HepG2 (cell line): ENCODE data around the gene ABO. TPM values are rescaled to one million over a fixed set of nuclear protein-coding genes. Genes with fewer than 3 reads are reported as not detected.

ENCODE experiments used
- ATAC-seq: fragments of 200-7000 bp; cut with Tn5 transposase; 3 replicates; pipeline ENCODE4 v1.9.1; 2020; ENCODE audit warnings: mild to moderate bottlenecking, moderate library complexity
- BruUV-seq: library from RNA; stranded (reverse); fragments of 400-500 nt; replicated peaks from 2 replicates; lab custom pipeline; 2021; lab: Mats Ljungman, UMichigan
- CTCF ChIA-PET: fragments of 300-600 bp; formaldehyde crosslinking; extraction: SDS; loops from one replicate; lab custom pipeline; 2021; ENCODE audit warnings: low total read pairs, inconsistent platforms, low intra/inter-chr PET ratio; lab: Yijun Ruan, JAX
- POLR2A ChIA-PET: fragments of 350-600 bp; sonication (Branson Sonifier 250); formaldehyde crosslinking; loops from one replicate; lab custom pipeline; 2020; ENCODE audit warnings: antibody characterized with exemption, inconsistent platforms; lab: Yijun Ruan, JAX
- DNase-seq: peaks from one replicate; pipeline ENCODE4 v3.0.0-alpha.2; 2015; ENCODE audit warnings: low spot score
- FAIRE-seq: peaks from 3 replicates; lab custom pipeline; 2011; peaks lifted over from hg19 to GRCh38; lab: Jason Lieb, UNC
- H2AFZ ChIP-seq: one replicate; pipeline ENCODE4 v1.6.1; 2011; ENCODE audit warnings: low read length, inconsistent platforms
- H3K27ac ChIP-seq: fragments of 300-600 bp; 3 replicates; pipeline ENCODE4 v1.8.0; 2011; ENCODE audit warnings: mixed run types, mild to moderate bottlenecking, mixed read lengths, low read length, inconsistent platforms; ENCODE audit not compliant: insufficient read depth; ENCODE audit errors: extremely low read length
- H3K27me3 ChIP-seq, 2 experiments: fragments of 200-600 bp in 1 of 2; 2 replicates in 1 of 2; 3 replicates in 1 of 2; pipeline versions ENCODE4 v1.6.0 to v1.8.0; 2011; ENCODE audit warnings: low read length in 2 of 2, mild to moderate bottlenecking in 2 of 2, moderate library complexity in 2 of 2, inconsistent platforms in 1 of 2; ENCODE audit not compliant: insufficient read depth in 2 of 2, control insufficient read depth in 1 of 2
- H3K36me3 ChIP-seq, 2 experiments: fragments of 200-600 bp in 1 of 2; replicated peaks in 1 of 2; 2 replicates in 1 of 2; 3 replicates in 1 of 2; pipeline versions ENCODE4 v1.5.1 to v1.8.0; 2011; ENCODE audit warnings: low read length in 2 of 2, inconsistent platforms in 1 of 2; ENCODE audit not compliant: insufficient read depth in 2 of 2, control insufficient read depth in 1 of 2
- H3K4me1 ChIP-seq: 2 replicates; pipeline ENCODE4 v1.5.1; 2012; ENCODE audit warnings: low read length, inconsistent platforms; ENCODE audit not compliant: insufficient read depth
- H3K4me2 ChIP-seq: 2 replicates; pipeline ENCODE4 v1.6.0; 2011; ENCODE audit warnings: low read depth, low read length, inconsistent platforms
- H3K4me3 ChIP-seq, 3 experiments: fragments of 200-600 bp in 1 of 3; sonication (generic), shearing (Covaris generic) in 1 of 3; replicated peaks in 1 of 3; 2 replicates each; pipeline ENCODE4 v1.5.1; 2011 to 2016; ENCODE audit warnings: low read length in 3 of 3, inconsistent platforms in 2 of 3, low read depth in 2 of 3, mild to moderate bottlenecking in 2 of 3, control low read depth in 1 of 3, mixed read lengths in 1 of 3; ENCODE audit not compliant: insufficient read depth in 1 of 3
- H3K79me2 ChIP-seq: one replicate; pipeline ENCODE4 v1.6.1; 2011; ENCODE audit warnings: low read length, inconsistent platforms; ENCODE audit not compliant: insufficient read depth
- H3K9ac ChIP-seq: 2 replicates; pipeline ENCODE4 v1.6.0; 2011; ENCODE audit warnings: mild to moderate bottlenecking, low read depth, low read length, inconsistent platforms; ENCODE audit not compliant: insufficient read depth
- H3K9me3 ChIP-seq: 2 replicates; pipeline ENCODE4 v1.5.1; 2012; ENCODE audit warnings: mild to moderate bottlenecking, low read length
- H4K20me1 ChIP-seq: 2 replicates; pipeline ENCODE4 v1.6.0; 2011; ENCODE audit warnings: inconsistent platforms, mild to moderate bottlenecking, low read length, moderate library complexity; ENCODE audit not compliant: insufficient read depth
- CBX1 ChIP-seq: IDR thresholded peaks from one replicate; pipeline ENCODE4 v1.6.1; 2016; ENCODE audit warnings: antibody characterized with exemption, low read depth
- FOXK2 ChIP-seq: fragments of 450-650 bp; IDR thresholded peaks from 2 replicates; pipeline ENCODE4 v1.6.1; 2016
- HNRNPK ChIP-seq: fragments of 200-400 bp; formaldehyde crosslinking; IDR thresholded peaks from 2 replicates; pipeline ENCODE4 v1.6.1; 2018; ENCODE audit warnings: low read length, low read depth, moderate library complexity, mild to moderate bottlenecking; ENCODE audit not compliant: poor library complexity, severe bottlenecking
- IKZF1 ChIP-seq: fragments of 450-650 bp; IDR thresholded peaks from 2 replicates; pipeline ENCODE4 v1.7.1; 2016
- PITX1 ChIP-seq: sonication (generic); formaldehyde crosslinking; IDR thresholded peaks from 2 replicates; pipeline ENCODE4 v1.5.1; 2020; ENCODE audit warnings: mild to moderate bottlenecking, missing genetic modification reagents
- SETDB1 ChIP-seq: sonication (generic); formaldehyde crosslinking; IDR thresholded peaks from 2 replicates; pipeline ENCODE4 v1.5.1; 2020; ENCODE audit warnings: missing genetic modification reagents, mild to moderate bottlenecking, borderline replicate concordance
- ZKSCAN8 ChIP-seq: IDR thresholded peaks from 2 replicates; pipeline ENCODE4 v1.6.1; 2016; ENCODE audit warnings: borderline replicate concordance, missing genetic modification reagents, missing compliant biosample characterization
- ZNF609 ChIP-seq: sonication (generic); formaldehyde crosslinking; IDR thresholded peaks from 2 replicates; pipeline ENCODE4 v1.4.0; 2020; ENCODE audit warnings: mild to moderate bottlenecking, missing genetic modification reagents, borderline replicate concordance
- ZNF841 ChIP-seq: sonication (generic); formaldehyde crosslinking; IDR thresholded peaks from 2 replicates; pipeline ENCODE4 v1.8.1; 2023; ENCODE audit warnings: missing genetic modification reagents, borderline replicate concordance
- ZNF878 ChIP-seq: sonication (generic); formaldehyde crosslinking; IDR thresholded peaks from 2 replicates; pipeline ENCODE4 v1.8.1; 2023; ENCODE audit warnings: mild to moderate bottlenecking, missing genetic modification reagents, moderate library complexity
- WGBS: methylation state at CpG from one replicate; pipeline ENCODE4 v1.1.6; 2017; ENCODE audit warnings: low lambda C conversion rate; 5-methylcytosine and 5-hydroxymethylcytosine counted together
- in situ Hi-C: cut with HindIII; loops from 2 replicates; pipeline ENCODE4 v1.10.0; 2017; ENCODE audit warnings: low pct_unique_long_range_greater_than_20kb; ENCODE audit not compliant: extremely low pct_ligation_motif_present
- intact Hi-C: fragments of 100-400 bp; cut with micrococcal nuclease; formaldehyde crosslinking; loops from one replicate; pipeline ENCODE4 v1.10.0; 2022; ENCODE audit not compliant: unreplicated experiment
- polyA plus RNA-seq, 8 experiments: library from polyadenylated mRNA; depleted of rRNA in 3 of 8; stranded (reverse) in 7 of 8; unstranded in 1 of 8; fragments of >200 nt; fragmentation: Illumina TruSeq in 4 of 8; extraction: Trizol in 4 of 8; gene quantifications; 2 replicates each; pipeline versions ENCODE4 v1.2.1 to v1.2.3, GENCODE V29; 2011 to 2016; ENCODE audit warnings: low read depth in 4 of 8, missing spikeins in 1 of 8, mixed read lengths in 1 of 8; ENCODE audit not compliant: insufficient read depth in 1 of 8
- total RNA-seq, 5 experiments: library from RNA; depleted of rRNA; stranded (reverse); fragments of >200 nt; fragmentation: Illumina TruSeq; extraction: Trizol; gene quantifications; 2 replicates each; pipeline ENCODE4 v1.2.3, GENCODE V29; 2016; ENCODE audit warnings: low read depth in 1 of 5
- TF ChIP-seq, protein P1 (sequence below): sonication (generic); formaldehyde crosslinking; IDR thresholded peaks from 2 replicates; pipeline ENCODE4 v1.5.1; 2020; ENCODE audit warnings: missing genetic modification reagents, mild to moderate bottlenecking, borderline replicate concordance

ABO gene
- total and polyA plus RNA-seq, 2 of the 13 experiments (the other 11 are each of a cell fraction or from before 2014, with no cell fraction given), result not detected

DNA sequence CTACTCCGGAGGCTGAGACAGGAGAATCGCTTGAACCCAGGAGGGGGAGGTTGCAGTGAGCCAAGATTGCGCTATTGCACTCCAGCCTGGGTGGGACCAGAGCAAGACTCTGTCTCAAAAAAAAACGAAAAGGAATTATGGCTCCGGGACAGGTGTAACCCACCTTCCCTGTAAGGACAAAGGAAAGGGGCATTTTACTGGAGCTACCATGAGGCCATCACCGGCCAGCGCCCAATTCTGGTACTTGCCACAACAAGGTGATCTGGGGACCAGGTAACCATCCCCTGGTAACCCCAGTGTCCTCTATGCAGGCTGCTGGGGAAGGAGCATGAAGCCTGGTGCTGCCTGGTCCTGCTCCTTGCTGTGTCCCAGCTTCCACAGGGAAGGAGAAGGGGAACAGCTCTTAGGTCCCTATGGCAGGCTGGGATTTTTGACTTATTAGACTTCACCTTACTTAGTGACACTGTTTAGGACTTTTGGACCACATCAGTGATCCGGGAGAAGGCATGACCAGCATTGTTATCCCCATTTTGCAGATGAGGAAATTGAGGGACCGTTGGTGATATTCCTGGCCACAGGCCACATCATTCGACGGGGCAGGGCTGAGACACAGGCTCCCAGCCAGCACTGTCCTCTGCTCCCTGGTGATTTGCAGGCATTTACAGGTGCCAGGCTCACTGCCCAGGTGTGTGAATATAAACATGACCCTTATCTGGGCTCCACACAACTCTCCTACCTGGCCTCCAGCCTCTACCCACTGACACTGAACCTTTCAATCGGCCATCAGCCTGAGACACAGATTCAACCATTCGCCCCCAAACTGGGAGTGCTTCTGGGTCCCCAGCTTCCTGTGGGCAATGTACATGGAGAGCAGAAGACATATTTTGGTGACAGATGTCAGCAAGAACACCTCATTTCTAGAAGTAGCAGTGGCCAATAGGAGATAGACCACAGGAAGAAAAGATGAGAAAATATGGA is 26.5 kb upstream of the ABO start:
- no peak for FAIRE-seq

More for the DNA sequence above, 26.5 kb upstream of the ABO start:
- peaks cover 1 to 25% of the 10 kb centered on the region in 2 experiments; a peak in 3 of 5 replicates for H3K27me3 ChIP-seq
- H3K4me3 ChIP-seq, result no peak overlapping the region
- H3K79me2 ChIP-seq, result no peaks in the 10 kb centered on the region
- DNase-seq, result no peak
- no peak overlapping the region for H2AFZ ChIP-seq
- CTCF ChIA-PET, result no interaction called here
- no peaks in the 10 kb centered on the region for H4K20me1 ChIP-seq
- in situ Hi-C loops (no loop called here), intact Hi-C loops (no loop called here)
- no peak for ATAC-seq
- H3K9ac ChIP-seq, result no peak overlapping the region
- no peak overlapping the region for H3K27ac ChIP-seq
- WGBS, result 69% methylated on average over 9 of the region's 13 CpGs
- H3K4me1 ChIP-seq, result no peaks in the 10 kb centered on the region
- H3K36me3 ChIP-seq, result no peaks in the 10 kb centered on the region
- no peak for TF ChIP-seq ZNF878 (CRISPR knock-in tag)
- TF ChIP-seq, protein P1, sequence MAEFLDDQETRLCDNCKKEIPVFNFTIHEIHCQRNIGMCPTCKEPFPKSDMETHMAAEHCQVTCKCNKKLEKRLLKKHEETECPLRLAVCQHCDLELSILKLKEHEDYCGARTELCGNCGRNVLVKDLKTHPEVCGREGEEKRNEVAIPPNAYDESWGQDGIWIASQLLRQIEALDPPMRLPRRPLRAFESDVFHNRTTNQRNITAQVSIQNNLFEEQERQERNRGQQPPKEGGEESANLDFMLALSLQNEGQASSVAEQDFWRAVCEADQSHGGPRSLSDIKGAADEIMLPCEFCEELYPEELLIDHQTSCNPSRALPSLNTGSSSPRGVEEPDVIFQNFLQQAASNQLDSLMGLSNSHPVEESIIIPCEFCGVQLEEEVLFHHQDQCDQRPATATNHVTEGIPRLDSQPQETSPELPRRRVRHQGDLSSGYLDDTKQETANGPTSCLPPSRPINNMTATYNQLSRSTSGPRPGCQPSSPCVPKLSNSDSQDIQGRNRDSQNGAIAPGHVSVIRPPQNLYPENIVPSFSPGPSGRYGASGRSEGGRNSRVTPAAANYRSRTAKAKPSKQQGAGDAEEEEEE, result no peak
- TF ChIP-seq SETDB1 (CRISPR knock-in tag), result no peak
- TF ChIP-seq ZNF609 (CRISPR knock-in tag), result no peak
- TF ChIP-seq IKZF1, result no peak
- no peak for TF ChIP-seq CBX1
- TF ChIP-seq HNRNPK, result no peak
- no peak for TF ChIP-seq PITX1 (CRISPR knock-in tag)
- TF ChIP-seq FOXK2, result no peak
- no peak for TF ChIP-seq ZNF841 (CRISPR knock-in tag)
- TF ChIP-seq ZKSCAN8 (CRISPR knock-in tag), result no peak
- TF ChIP-seq, all 625 proteins: peak for 0
- BruUV-seq, result no TSS peak
- POLR2A ChIA-PET, result no interaction called here
- H3K4me2 ChIP-seq, result no peak overlapping the region
- no peaks in the 10 kb centered on the region for H3K9me3 ChIP-seq
